Esophagus squamous epithelium (tissue), 4 donors: ENCODE data around the gene ATRN.

ENCODE experiments used
- POLR2A ChIP-seq, 4 donors: fragments of 450-650 bp; IDR thresholded peaks; one replicate each; pipeline ENCODE4 v1.6.1; 2017; ENCODE audit warnings: antibody characterized with exemption in 4 of 4, mild to moderate bottlenecking in 4 of 4, moderate library complexity in 3 of 4
- TF ChIP-seq, protein P1 (sequence below), 6 experiments: fragments of 450-650 bp in 4 of 6; fragments of 200-600 bp in 2 of 6; sonication (generic) in 2 of 6; IDR thresholded peaks; one replicate each; pipeline ENCODE4 v1.5.1; 2016 to 2019; ENCODE audit warnings: antibody characterized with exemption in 6 of 6, mild to moderate bottlenecking in 4 of 6, moderate library complexity in 4 of 6

DNA sequence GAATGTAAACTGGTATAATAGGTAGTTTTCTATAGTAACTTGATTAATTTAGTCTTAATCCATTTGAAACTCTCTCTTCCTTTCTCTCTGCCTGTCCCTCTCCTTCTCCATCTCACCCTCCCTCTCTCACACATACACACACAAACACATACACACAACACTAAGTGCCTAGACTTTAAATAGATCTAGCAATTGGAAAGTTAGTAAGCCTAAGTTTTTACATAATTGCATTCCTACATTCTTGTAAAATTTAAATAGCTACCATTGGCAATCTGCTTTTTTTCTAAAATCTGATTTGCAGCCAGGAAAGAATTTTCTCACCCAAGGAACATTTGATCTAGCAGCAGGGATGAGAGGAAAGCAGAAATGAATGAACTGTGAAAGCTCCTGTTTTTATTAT lies 176.7 kb downstream of the ATRN start:
- TF ChIP-seq, protein P1, sequence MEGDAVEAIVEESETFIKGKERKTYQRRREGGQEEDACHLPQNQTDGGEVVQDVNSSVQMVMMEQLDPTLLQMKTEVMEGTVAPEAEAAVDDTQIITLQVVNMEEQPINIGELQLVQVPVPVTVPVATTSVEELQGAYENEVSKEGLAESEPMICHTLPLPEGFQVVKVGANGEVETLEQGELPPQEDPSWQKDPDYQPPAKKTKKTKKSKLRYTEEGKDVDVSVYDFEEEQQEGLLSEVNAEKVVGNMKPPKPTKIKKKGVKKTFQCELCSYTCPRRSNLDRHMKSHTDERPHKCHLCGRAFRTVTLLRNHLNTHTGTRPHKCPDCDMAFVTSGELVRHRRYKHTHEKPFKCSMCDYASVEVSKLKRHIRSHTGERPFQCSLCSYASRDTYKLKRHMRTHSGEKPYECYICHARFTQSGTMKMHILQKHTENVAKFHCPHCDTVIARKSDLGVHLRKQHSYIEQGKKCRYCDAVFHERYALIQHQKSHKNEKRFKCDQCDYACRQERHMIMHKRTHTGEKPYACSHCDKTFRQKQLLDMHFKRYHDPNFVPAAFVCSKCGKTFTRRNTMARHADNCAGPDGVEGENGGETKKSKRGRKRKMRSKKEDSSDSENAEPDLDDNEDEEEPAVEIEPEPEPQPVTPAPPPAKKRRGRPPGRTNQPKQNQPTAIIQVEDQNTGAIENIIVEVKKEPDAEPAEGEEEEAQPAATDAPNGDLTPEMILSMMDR (IDR thresholded peaks at IDR 0.05): no peak
- TF ChIP-seq POLR2A (IDR thresholded peaks at IDR 0.05): no peak
